ENCODE results near the gene APH1A. TPM values are rescaled to one million over a fixed set of nuclear protein-coding genes. Genes with fewer than 3 reads are reported as not detected.

The APH1A gene
- total RNA-seq, 1 experiment from 2014 or later, result 115 TPM

- no peak for TF ChIP-seq CTCF (conservative IDR thresholded peaks at IDR 0.05)
- Histone ChIP-seq H4K8ac (replicated peaks; ENCODE audit: insufficient read length, low read depth, low read length) (no peak overlapping the region), H3K23me2 (ENCODE audit: insufficient read length, low read depth, low read length, poor library complexity, severe bottlenecking) (peaks cover 41% of the 10 kb centered on the region), H3K14ac (ENCODE audit: insufficient read depth, low read length) (peak overlapping the region; percentile 33; the same call in 1 of the 2 replicates), H3K27me3 (ENCODE audit: insufficient read depth, low read length) (no peaks in the 10 kb centered on the region), H3K9me3 (ENCODE audit: control insufficient read depth, low read depth, low read length) (no peaks in the 10 kb centered on the region), H3K4me1 (ENCODE audit: insufficient read depth, low read length) (peaks cover 8% of the 10 kb centered on the region; the same call in 1 of the 2 replicates), H3K18ac (ENCODE audit: insufficient read length, low read depth, low read length) (peak overlapping the region; percentile 69), H3K56ac (ENCODE audit: insufficient read length, low read depth, low read length) (no peak overlapping the region), H4K5ac (ENCODE audit: insufficient read length, low read depth, low read length) (no peak overlapping the region), H3K23ac (ENCODE audit: insufficient read length, low read depth, low read length) (no peak overlapping the region), H2BK120ac (ENCODE audit: low read depth, low read length, poor library complexity, severe bottlenecking) (peak overlapping the region; percentile 7), H3T11ph (ENCODE audit: low read length) (no peak overlapping the region), H3K9ac (ENCODE audit: extremely low read depth, insufficient read length, low read length) (peak overlapping the region; percentile 63), H3K79me2 (ENCODE audit: insufficient read depth, low read length) (no peaks in the 10 kb centered on the region; the same call in 1 of the 2 replicates), H3K79me1 (ENCODE audit: insufficient read depth, low read depth, low read length, poor library complexity, severe bottlenecking) (no peaks in the 10 kb centered on the region), H2BK5ac (ENCODE audit: insufficient read length, low read length) (no peak overlapping the region), H2BK12ac (ENCODE audit: insufficient read length, low read depth, low read length) (no peak overlapping the region), H2BK15ac (ENCODE audit: low read depth, low read length) (no peak overlapping the region), H4K91ac (ENCODE audit: insufficient read length, low read depth, low read length) (no peak overlapping the region), H4K20me1 (ENCODE audit: control insufficient read depth, insufficient read depth, insufficient read length) (no peaks in the 10 kb centered on the region), H2AK5ac (ENCODE audit: insufficient read length, low read length) (no peak overlapping the region), H3K4ac (ENCODE audit: low read depth, low read length) (no peak overlapping the region; the same call in 1 of the 2 replicates), H2BK20ac (ENCODE audit: low read depth, low read length, poor library complexity, severe bottlenecking) (no peak overlapping the region), H3K4me2 (ENCODE audit: insufficient read depth, insufficient read length, low read length) (peak overlapping the region; percentile 79), H3K27ac (ENCODE audit: insufficient read length, low read depth, low read length) (peak overlapping the region; percentile 11), H2AFZ (ENCODE audit: low read length) (no peak overlapping the region)
- DNase-seq, result no peak
- no peaks in the 10 kb centered on the region; a peak in 1 of 5 replicates for H3K9me3 Mint-ChIP-seq
- H3K4me3 Mint-ChIP-seq, result peak overlapping the region; percentile 80 to 93
- peaks cover 4 to 9% (median 6%) of the 10 kb centered on the region in 3 experiments; a peak in 5 of 7 replicates for H3K36me3 Mint-ChIP-seq (ENCODE audit: insufficient read depth in 1 of 3, low read depth in 3 of 3)
- peak overlapping the region; percentile 99 to 100 (median 99) for H3K27ac Mint-ChIP-seq
- H3K27me3 Mint-ChIP-seq (ENCODE audit: low read depth), result no peaks in the 10 kb centered on the region
- no CpG with 5 or more reads among the region's 1 CpG for WGBS (ENCODE audit: extremely low coverage, insufficient read length, low lambda C conversion rate)
- peaks cover 45 to 53% of the 10 kb centered on the region in 2 experiments for H3K4me1 Mint-ChIP-seq
These were observed 12.6 kb downstream of the APH1A start for GRCh38 chr1:150256198-150256553.

All from H9 (cell line).